K562 (cell line): ENCODE data around the gene TEX14. TPM values are rescaled to one million over a fixed set of nuclear protein-coding genes. Genes with fewer than 3 reads are reported as not detected.
A peak's percentile ranks its signal among the peaks of the same experiment; 100 is the strongest.

Experiments used
- CREM ChIP-seq: IDR thresholded peaks from 2 replicates; pipeline ENCODE4 v1.6.1; 2014; ENCODE audit warnings: antibody characterized with exemption, low read depth
- ESRRB ChIP-seq: fragments of 250-450 bp; sonication (Bioruptor Pico); IDR thresholded peaks from 2 replicates; pipeline ENCODE4 v1.5.0; 2020; ENCODE audit warnings: mild to moderate bottlenecking, moderate library complexity, borderline replicate concordance
- GTF2B ChIP-seq: IDR thresholded peaks from 2 replicates; pipeline ENCODE4 v1.6.1; 2011; ENCODE audit not compliant: insufficient read length; ENCODE audit errors: extremely low read depth
- HNRNPK ChIP-seq: fragments of 200-400 bp; formaldehyde crosslinking; IDR thresholded peaks from one replicate; pipeline ENCODE4 v1.6.1; 2018; ENCODE audit warnings: mild to moderate bottlenecking, low read depth, low read length; ENCODE audit not compliant: poor library complexity, severe bottlenecking
- IRF2 ChIP-seq: sonication (generic); formaldehyde crosslinking; IDR thresholded peaks from 2 replicates; pipeline ENCODE4 v1.8.1; 2022; ENCODE audit warnings: mild to moderate bottlenecking, missing genetic modification reagents
- LEF1 ChIP-seq: fragments of 450-650 bp; IDR thresholded peaks from 2 replicates; pipeline ENCODE4 v1.6.1; 2016; ENCODE audit warnings: mild to moderate bottlenecking
- MAFF ChIP-seq: IDR thresholded peaks from 2 replicates; pipeline ENCODE4 v1.6.1; 2012; ENCODE audit warnings: low read length, improper control_type of control experiment
- NCOA1 ChIP-seq: fragments of 450-650 bp; IDR thresholded peaks from 2 replicates; pipeline ENCODE4 v1.6.1; 2016; ENCODE audit warnings: low read depth
- POLR2AphosphoS2 ChIP-seq: IDR thresholded peaks from 2 replicates; pipeline ENCODE4 v1.6.1; 2012; ENCODE audit warnings: low read length, improper control_type of control experiment
- SAFB ChIP-seq: fragments of 200-400 bp; formaldehyde crosslinking; IDR thresholded peaks from 2 replicates; pipeline ENCODE4 v1.6.1; 2017; ENCODE audit warnings: low read depth, low read length, borderline replicate concordance
- SAP30 ChIP-seq: fragments of 200-600 bp; sonication (generic); IDR thresholded peaks from 2 replicates; pipeline ENCODE4 v1.6.1; 2012; ENCODE audit warnings: borderline replicate concordance, low read depth, mild to moderate bottlenecking, moderate library complexity, low read length, control low read depth, inconsistent platforms; ENCODE audit not compliant: insufficient read depth, poor library complexity, severe bottlenecking
- SPI1 ChIP-seq: IDR thresholded peaks from 2 replicates; pipeline ENCODE4 v1.6.1; 2011; ENCODE audit warnings: low read depth, low read length, control low read depth, borderline replicate concordance
- TSC22D4 ChIP-seq: fragments of 450-650 bp; IDR thresholded peaks from 2 replicates; pipeline ENCODE4 v1.6.1; 2016; ENCODE audit warnings: missing genetic modification characterization, missing biosample characterization, control low read depth
- ZC3H8 ChIP-seq: fragments of 450-650 bp; IDR thresholded peaks from 2 replicates; pipeline ENCODE4 v1.6.1; 2017
- ZNF12 ChIP-seq: sonication (generic); formaldehyde crosslinking; IDR thresholded peaks from 2 replicates; pipeline ENCODE4 v1.4.0; 2020; ENCODE audit warnings: mild to moderate bottlenecking, missing genetic modification reagents
- ZNF3 ChIP-seq: fragments of 250-450 bp; sonication (Bioruptor Pico); IDR thresholded peaks from 2 replicates; pipeline ENCODE4 v1.5.0; 2021; ENCODE audit warnings: mild to moderate bottlenecking, moderate library complexity
- ZNF384 ChIP-seq: IDR thresholded peaks from 2 replicates; pipeline ENCODE4 v1.6.1; 2012; ENCODE audit warnings: low read depth, low read length, improper control_type of control experiment
- ZNF785 ChIP-seq: fragments of 250-450 bp; sonication (Bioruptor Pico); IDR thresholded peaks from 2 replicates; pipeline ENCODE4 v1.4.0; 2020; ENCODE audit warnings: mild to moderate bottlenecking
- polyA plus RNA-seq, 8 experiments: library from polyadenylated mRNA; depleted of rRNA in 4 of 8; stranded (reverse) in 5 of 8; unstranded in 3 of 8; fragments of >200 nt; fragmentation: Nextera tagmentation in 2 of 8; fragmentation: Illumina TruSeq in 1 of 8; extraction: Ambion mirVana in 2 of 8; extraction: Trizol in 1 of 8; gene quantifications; 2 replicates each; pipeline versions ENCODE4 v1.2.1 to v1.2.3, GENCODE V29; 2011 to 2014; ENCODE audit warnings: inconsistent platforms in 1 of 8, missing spikeins in 1 of 8
- total RNA-seq, 7 experiments: library from RNA; depleted of rRNA in 6 of 7; stranded (reverse); fragments of >200 nt in 6 of 7; fragmentation: Illumina TruSeq in 2 of 7; extraction: Trizol in 2 of 7; gene quantifications; 2 replicates each; pipeline versions ENCODE4 v1.2.1 to v1.2.3, GENCODE V29; 2011 to 2021; ENCODE audit warnings: low replicate concordance in 1 of 7
- TF ChIP-seq, protein P1 (sequence below): fragments of 250-450 bp; sonication (Bioruptor Pico); IDR thresholded peaks from 2 replicates; pipeline ENCODE4 v1.6.1; 2021; ENCODE audit warnings: mild to moderate bottlenecking
- TF ChIP-seq, protein P2 (sequence below): fragments of 250-450 bp; sonication (Bioruptor Pico); IDR thresholded peaks from 2 replicates; pipeline ENCODE4 v1.5.0; 2021; ENCODE audit warnings: mild to moderate bottlenecking, moderate library complexity
- TF ChIP-seq, protein P3 (sequence below): fragments of 450-650 bp; IDR thresholded peaks from 2 replicates; pipeline ENCODE4 v1.7.1; 2018; ENCODE audit warnings: mild to moderate bottlenecking, low read depth; ENCODE audit not compliant: partially characterized antibody

The TEX14 gene
- total and polyA plus RNA-seq, 9 of the 15 experiments (the other 6 are each of a cell fraction or from before 2014, with no cell fraction given), result 0.05 to 0.12 (median 0.09) TPM; not detected in 1

- TF ChIP-seq ZNF785 (CRISPR knock-in tag), result no peak
- TF ChIP-seq NCOA1, result peak; percentile 63; the same call in 1 of the 2 replicates
- TF ChIP-seq LEF1, result no peak; the same call in none of the 2 replicates
- peak; percentile 77; the same call in 1 of the 2 replicates for TF ChIP-seq IRF2
- peak; percentile 100 for TF ChIP-seq POLR2AphosphoS2
- peak; percentile 88 for TF ChIP-seq CREM
- TF ChIP-seq, protein P1, sequence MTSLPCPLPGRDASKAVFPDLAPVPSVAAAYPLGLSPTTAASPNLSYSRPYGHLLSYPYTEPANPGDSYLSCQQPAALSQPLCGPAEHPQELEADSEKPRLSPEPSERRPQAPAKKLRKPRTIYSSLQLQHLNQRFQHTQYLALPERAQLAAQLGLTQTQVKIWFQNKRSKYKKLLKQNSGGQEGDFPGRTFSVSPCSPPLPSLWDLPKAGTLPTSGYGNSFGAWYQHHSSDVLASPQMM (CRISPR knock-in tag), result peak; percentile 99
- TF ChIP-seq SAFB, result no peak
- peak; percentile 99 for TF ChIP-seq ESRRB (CRISPR knock-in tag)
- TF ChIP-seq, protein P2, sequence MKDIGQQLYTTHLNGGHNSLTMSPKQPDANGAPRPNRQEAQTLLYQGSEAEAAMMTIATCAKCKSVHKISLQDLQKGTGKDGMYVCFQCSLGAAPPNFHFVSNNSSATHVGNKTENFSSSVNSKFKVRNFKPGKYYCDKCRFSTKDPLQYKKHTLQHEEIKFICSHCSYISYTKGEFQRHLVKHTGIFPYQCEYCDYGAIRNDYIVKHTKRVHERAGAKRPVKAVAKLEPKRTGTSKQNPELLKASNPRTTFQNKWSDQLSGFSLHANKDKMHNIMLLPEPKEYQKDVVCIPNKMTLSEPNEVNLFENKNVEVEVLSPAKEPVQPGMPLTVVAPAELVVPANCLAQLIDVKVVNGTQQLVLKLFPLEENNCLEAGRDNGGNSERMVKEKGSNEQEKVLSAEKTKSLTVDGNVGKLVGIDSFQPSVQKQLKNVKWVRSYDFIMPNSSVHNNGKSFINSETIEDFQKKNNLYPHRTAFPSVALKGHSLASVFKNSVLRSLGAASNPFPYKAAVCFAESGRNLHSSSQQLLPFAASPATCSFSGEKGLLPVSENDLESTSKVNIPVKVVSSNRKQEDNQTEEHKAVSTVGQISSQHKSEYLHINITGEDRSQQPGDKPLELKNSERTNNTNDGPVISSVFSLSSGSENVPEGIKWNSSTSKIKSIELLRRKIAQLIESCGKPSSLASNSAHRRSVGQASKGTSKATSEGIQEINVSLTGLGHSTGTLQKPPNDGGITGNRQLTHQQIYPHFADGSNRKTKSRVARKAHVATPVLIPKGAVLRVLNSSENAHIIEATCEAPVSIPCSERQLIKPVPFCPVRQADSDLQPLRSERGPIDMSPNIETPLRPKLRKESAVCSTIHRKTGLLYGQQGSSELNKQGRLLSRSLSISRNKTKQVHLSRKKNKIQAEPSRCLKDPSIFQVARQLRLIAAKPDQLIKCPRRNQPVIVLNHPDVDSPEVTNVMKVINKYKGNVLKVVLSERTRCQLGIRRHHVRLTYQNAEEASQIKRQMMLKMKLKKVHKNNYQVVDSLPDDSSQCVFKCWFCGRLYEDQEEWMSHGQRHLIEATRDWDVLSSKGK (CRISPR knock-in tag), result peak; percentile 99
- TF ChIP-seq SAP30, result no peak
- TF ChIP-seq TSC22D4 (tag), result no peak
- no peak for TF ChIP-seq HNRNPK
- TF ChIP-seq MAFF, result peak; percentile 77
- peak; percentile 98 for TF ChIP-seq ZNF3
- TF ChIP-seq ZC3H8, result peak; percentile 98
- TF ChIP-seq GTF2B, result peak; percentile 98
- TF ChIP-seq, protein P3, sequence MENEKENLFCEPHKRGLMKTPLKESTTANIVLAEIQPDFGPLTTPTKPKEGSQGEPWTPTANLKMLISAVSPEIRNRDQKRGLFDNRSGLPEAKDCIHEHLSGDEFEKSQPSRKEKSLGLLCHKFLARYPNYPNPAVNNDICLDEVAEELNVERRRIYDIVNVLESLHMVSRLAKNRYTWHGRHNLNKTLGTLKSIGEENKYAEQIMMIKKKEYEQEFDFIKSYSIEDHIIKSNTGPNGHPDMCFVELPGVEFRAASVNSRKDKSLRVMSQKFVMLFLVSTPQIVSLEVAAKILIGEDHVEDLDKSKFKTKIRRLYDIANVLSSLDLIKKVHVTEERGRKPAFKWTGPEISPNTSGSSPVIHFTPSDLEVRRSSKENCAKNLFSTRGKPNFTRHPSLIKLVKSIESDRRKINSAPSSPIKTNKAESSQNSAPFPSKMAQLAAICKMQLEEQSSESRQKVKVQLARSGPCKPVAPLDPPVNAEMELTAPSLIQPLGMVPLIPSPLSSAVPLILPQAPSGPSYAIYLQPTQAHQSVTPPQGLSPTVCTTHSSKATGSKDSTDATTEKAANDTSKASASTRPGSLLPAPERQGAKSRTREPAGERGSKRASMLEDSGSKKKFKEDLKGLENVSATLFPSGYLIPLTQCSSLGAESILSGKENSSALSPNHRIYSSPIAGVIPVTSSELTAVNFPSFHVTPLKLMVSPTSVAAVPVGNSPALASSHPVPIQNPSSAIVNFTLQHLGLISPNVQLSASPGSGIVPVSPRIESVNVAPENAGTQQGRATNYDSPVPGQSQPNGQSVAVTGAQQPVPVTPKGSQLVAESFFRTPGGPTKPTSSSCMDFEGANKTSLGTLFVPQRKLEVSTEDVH, result peak; percentile 35
- 0 out of 2 replicates have a peak, but pooled peaks have one; percentile 2 for TF ChIP-seq SPI1
- TF ChIP-seq ZNF12, result no peak
- TF ChIP-seq ZNF384, result peak; percentile 70
These were observed 32.8 kb downstream of the TEX14 start (continued) for GRCh38 chr17:58658804-58659713.
